K562 (cell line): ENCODE measurements around the gene VPREB3. TPM values are rescaled to one million over a fixed set of nuclear protein-coding genes. Genes with fewer than 3 reads are reported as not detected.

Experiments used
- CREB3L1 ChIP-seq: fragments of 450-650 bp; IDR thresholded peaks from 2 replicates; pipeline ENCODE4 v1.6.1; 2014; ENCODE audit warnings: low read depth, mild to moderate bottlenecking, moderate library complexity, borderline replicate concordance
- GATAD2B ChIP-seq: fragments of 450-650 bp; IDR thresholded peaks from 2 replicates; pipeline ENCODE4 v1.6.1; 2017; ENCODE audit warnings: mild to moderate bottlenecking, borderline replicate concordance
- HDAC2 ChIP-seq: fragments of 450-650 bp; IDR thresholded peaks from 2 replicates; pipeline ENCODE4 v1.6.1; 2016; ENCODE audit warnings: mild to moderate bottlenecking
- JUNB ChIP-seq: fragments of 450-650 bp; formaldehyde crosslinking; conservative IDR thresholded peaks from 2 replicates; pipeline ENCODE4 v1.4.0; 2020; ENCODE audit warnings: mild to moderate bottlenecking
- MTA1 ChIP-seq: fragments of 450-650 bp; IDR thresholded peaks from 2 replicates; pipeline ENCODE4 v1.6.1; 2017; ENCODE audit warnings: borderline replicate concordance
- RBFOX2 ChIP-seq: fragments of 200-400 bp; formaldehyde crosslinking; IDR thresholded peaks from 2 replicates; pipeline ENCODE4 v1.6.1; 2017; ENCODE audit warnings: low read depth, mild to moderate bottlenecking, low read length, moderate library complexity
- REST ChIP-seq, 2 experiments: fragments of 450-650 bp; formaldehyde crosslinking in 1 of 2; IDR thresholded peaks; 2 replicates each; pipeline versions ENCODE4 v1.4.0 to v1.6.1; 2014 to 2020; ENCODE audit warnings: mild to moderate bottlenecking in 2 of 2, borderline replicate concordance in 1 of 2, low read depth in 1 of 2
- TBP ChIP-seq: optimal IDR thresholded peaks from 2 replicates; pipeline ENCODE3; 2011; ENCODE audit warnings: low read depth, low read length, improper control_type of control experiment
- THAP7 ChIP-seq: fragments of 250-450 bp; sonication (Bioruptor Pico); IDR thresholded peaks from 2 replicates; pipeline ENCODE4 v1.5.0; 2021
- U2AF1 ChIP-seq: fragments of 200-400 bp; formaldehyde crosslinking; optimal IDR thresholded peaks from 2 replicates; pipeline ENCODE3; 2017; ENCODE audit warnings: mild to moderate bottlenecking, low read depth, low read length, moderate library complexity
- polyA plus RNA-seq, 8 experiments: library from polyadenylated mRNA; depleted of rRNA in 4 of 8; stranded (reverse) in 5 of 8; unstranded in 3 of 8; fragments of >200 nt; fragmentation: Nextera tagmentation in 2 of 8; fragmentation: Illumina TruSeq in 1 of 8; extraction: Ambion mirVana in 2 of 8; extraction: Trizol in 1 of 8; gene quantifications; 2 replicates each; pipeline versions ENCODE4 v1.2.1 to v1.2.3, GENCODE V29; 2011 to 2014; ENCODE audit warnings: inconsistent platforms in 1 of 8, missing spikeins in 1 of 8
- total RNA-seq, 7 experiments: library from RNA; depleted of rRNA in 6 of 7; stranded (reverse); fragments of >200 nt in 6 of 7; fragmentation: Illumina TruSeq in 2 of 7; extraction: Trizol in 2 of 7; gene quantifications; 2 replicates each; pipeline versions ENCODE4 v1.2.1 to v1.2.3, GENCODE V29; 2011 to 2021; ENCODE audit warnings: low replicate concordance in 1 of 7
- TF ChIP-seq, protein P1 (sequence below): fragments of 200-800 bp; sonication (Bioruptor generic); IDR thresholded peaks from 2 replicates; pipeline ENCODE4 v1.6.1; 2017; ENCODE audit warnings: missing genetic modification characterization, missing compliant biosample characterization
- TF ChIP-seq, protein P2 (sequence below), 2 experiments: IDR thresholded peaks; 2 replicates each; pipeline ENCODE4 v1.6.1; 2011; ENCODE audit warnings: borderline replicate concordance in 1 of 2, control low read depth in 1 of 2, low read depth in 1 of 2, low read length in 1 of 2, mild to moderate bottlenecking in 1 of 2, mixed read lengths in 1 of 2, moderate library complexity in 1 of 2; ENCODE audit not compliant: insufficient read depth in 1 of 2, insufficient read length in 1 of 2, poor library complexity in 1 of 2, severe bottlenecking in 1 of 2; ENCODE audit errors: extremely low read depth in 1 of 2

Gene VPREB3
- total and polyA plus RNA-seq, 9 of the 15 experiments (the other 6 are each of a cell fraction or from before 2014, with no cell fraction given): 0.14 to 0.71 (median 0.20) TPM; not detected in 6

- TF ChIP-seq, protein P1, sequence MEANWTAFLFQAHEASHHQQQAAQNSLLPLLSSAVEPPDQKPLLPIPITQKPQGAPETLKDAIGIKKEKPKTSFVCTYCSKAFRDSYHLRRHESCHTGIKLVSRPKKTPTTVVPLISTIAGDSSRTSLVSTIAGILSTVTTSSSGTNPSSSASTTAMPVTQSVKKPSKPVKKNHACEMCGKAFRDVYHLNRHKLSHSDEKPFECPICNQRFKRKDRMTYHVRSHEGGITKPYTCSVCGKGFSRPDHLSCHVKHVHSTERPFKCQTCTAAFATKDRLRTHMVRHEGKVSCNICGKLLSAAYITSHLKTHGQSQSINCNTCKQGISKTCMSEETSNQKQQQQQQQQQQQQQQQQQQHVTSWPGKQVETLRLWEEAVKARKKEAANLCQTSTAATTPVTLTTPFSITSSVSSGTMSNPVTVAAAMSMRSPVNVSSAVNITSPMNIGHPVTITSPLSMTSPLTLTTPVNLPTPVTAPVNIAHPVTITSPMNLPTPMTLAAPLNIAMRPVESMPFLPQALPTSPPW (CRISPR knock-in tag): peak; percentile 22; the same call in 1 of the 2 replicates
- peak; percentile 36; the same call in 1 of the 2 replicates for TF ChIP-seq CREB3L1
- TF ChIP-seq REST (IDR thresholded peaks at IDR 0.05; ENCODE audit: borderline replicate concordance): 0 out of 2 replicates have a peak, but pooled peaks have one; percentile 20
- TF ChIP-seq REST (CRISPR knock-in tag; IDR thresholded peaks at IDR 0.05; ENCODE audit: low read depth): no peak
- TF ChIP-seq JUNB: no peak
- peak; percentile 56 for TF ChIP-seq RBFOX2
- TF ChIP-seq MTA1: no peak
- no peak for TF ChIP-seq THAP7 (CRISPR knock-in tag)
- peak; percentile 2 for TF ChIP-seq TBP
- peak; percentile 86 for TF ChIP-seq GATAD2B
- TF ChIP-seq, protein P2, sequence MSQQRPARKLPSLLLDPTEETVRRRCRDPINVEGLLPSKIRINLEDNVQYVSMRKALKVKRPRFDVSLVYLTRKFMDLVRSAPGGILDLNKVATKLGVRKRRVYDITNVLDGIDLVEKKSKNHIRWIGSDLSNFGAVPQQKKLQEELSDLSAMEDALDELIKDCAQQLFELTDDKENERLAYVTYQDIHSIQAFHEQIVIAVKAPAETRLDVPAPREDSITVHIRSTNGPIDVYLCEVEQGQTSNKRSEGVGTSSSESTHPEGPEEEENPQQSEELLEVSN (IDR thresholded peaks at IDR 0.05; ENCODE audit: borderline replicate concordance in 1 of 2, extremely low read depth in 1 of 2, insufficient read depth in 1 of 2, insufficient read length in 1 of 2, low read depth in 1 of 2, low read length in 1 of 2, poor library complexity in 1 of 2, severe bottlenecking in 1 of 2): peak; percentile 19 to 59
- TF ChIP-seq HDAC2: no peak
- no peak for TF ChIP-seq U2AF1
Measured at GRCh38 chr22:23772649-23773473, 18.6 kb upstream of the VPREB3 start, which contains the start of gene MMP11 (continued).
